Stimulated activated CD4-positive, alpha-beta T cell treated with anti-CD3 and anti-CD28 coated beads, Interleukin-1b, Interleukin-23, amount 100 ng/mL, for 4 hours (primary cell): Measurements from ENCODE around the gene JPH2.

Experiments
- DNase-seq, 2 donors: peaks; one replicate each; pipeline ENCODE4 v3.0.0-alpha.2; 2020; ENCODE audit warnings: low read depth in 2 of 2

JPH2 gene

DNA sequence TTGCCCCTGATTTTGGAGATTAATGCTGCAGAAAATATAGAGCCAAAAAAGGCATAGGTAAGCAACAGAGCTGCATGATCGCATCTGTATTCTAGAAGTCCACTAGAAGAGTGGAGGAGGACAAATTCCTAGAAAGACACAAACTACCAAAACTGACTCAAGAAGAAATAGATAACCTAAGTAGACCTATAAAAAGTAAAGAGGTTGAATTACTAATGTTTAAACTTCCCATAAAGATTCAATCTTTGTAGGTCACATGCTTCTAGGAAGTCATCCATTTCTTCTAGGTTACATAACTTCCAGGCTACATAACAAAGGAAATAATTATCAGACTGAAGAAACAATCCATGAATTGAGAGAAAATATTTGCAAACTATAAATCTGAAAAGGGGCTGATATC is 84.4 kb downstream of the JPH2 start:
- no peak for DNase-seq

DNA sequence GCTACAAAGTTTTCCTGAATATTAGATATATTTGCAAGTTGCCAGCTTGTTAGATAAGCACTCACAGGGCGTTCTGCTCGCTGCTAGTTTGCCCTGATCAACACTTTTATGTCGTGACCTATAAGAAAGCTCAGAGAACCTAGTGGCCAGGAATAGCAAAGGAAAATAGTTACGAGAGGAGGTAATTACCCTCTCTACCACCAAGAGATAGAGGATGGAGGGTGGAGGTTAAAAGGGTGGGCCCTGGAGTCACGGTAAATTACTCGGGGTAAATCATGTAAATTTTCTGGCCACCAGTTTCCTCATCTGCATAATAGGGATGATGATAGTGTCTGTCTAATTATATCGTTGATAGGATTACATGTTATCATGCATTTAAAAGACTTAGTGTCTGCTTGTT is 87.2 kb downstream of the JPH2 start:
- DNase-seq: no peak

- no peak for DNase-seq
Measured at GRCh38 chr20:44098657-44099056, 88.3 kb downstream of the JPH2 start.

DNA sequence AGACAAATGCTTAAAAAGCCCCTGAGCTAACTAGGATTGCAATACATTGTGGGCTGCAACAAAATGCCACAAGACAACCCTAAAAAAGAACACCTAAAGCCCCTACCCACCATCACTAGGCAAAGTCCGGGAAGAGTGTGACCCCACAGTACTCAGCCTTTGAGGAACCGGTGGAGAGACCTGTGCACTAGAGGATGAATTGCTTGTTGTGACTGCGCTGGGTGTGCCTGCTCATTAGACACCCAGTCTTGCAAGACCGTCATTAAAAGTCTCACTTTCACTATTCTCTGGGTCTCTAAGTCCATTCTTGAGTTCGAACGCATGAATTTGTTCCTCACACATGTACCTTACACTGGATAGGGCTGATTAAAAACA is 88.7 kb downstream of the JPH2 start:
- DNase-seq: no peak

GRCh38 chr20:44097521-44098255 is 89.3 kb downstream of the JPH2 start:
- no peak for DNase-seq

GRCh38 chr20:44095831-44096230 is 91.2 kb downstream of the JPH2 start:
- no peak for DNase-seq

GRCh38 chr20:44093249-44093582 is 93.8 kb downstream of the JPH2 start:
- no peak for DNase-seq

- DNase-seq: no peak
Measured at GRCh38 chr20:44092551-44093248, 94.3 kb downstream of the JPH2 start.

- DNase-seq: no peak
Measured at GRCh38 chr20:44091026-44091425, 96.0 kb downstream of the JPH2 start.

GRCh38 chr20:44089987-44090674 is 96.9 kb downstream of the JPH2 start:
- no peak for DNase-seq

DNA sequence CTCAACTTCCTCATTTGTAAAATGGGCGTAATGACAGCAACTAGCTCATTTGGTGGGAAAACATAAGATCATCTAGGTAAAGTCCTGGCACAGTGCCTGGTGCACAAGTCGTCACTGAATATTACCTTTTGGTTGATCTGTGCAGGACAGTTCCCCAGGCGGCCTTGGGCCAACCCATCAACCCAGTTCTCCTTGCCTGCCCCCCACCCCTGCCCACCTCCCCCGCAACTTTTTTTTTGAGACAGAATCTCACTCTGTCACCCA is 99.2 kb downstream of the JPH2 start:
- no peak for DNase-seq

GRCh38 chr20:44087051-44087856 is 99.7 kb downstream of the JPH2 start:
- no peak for DNase-seq

DNA sequence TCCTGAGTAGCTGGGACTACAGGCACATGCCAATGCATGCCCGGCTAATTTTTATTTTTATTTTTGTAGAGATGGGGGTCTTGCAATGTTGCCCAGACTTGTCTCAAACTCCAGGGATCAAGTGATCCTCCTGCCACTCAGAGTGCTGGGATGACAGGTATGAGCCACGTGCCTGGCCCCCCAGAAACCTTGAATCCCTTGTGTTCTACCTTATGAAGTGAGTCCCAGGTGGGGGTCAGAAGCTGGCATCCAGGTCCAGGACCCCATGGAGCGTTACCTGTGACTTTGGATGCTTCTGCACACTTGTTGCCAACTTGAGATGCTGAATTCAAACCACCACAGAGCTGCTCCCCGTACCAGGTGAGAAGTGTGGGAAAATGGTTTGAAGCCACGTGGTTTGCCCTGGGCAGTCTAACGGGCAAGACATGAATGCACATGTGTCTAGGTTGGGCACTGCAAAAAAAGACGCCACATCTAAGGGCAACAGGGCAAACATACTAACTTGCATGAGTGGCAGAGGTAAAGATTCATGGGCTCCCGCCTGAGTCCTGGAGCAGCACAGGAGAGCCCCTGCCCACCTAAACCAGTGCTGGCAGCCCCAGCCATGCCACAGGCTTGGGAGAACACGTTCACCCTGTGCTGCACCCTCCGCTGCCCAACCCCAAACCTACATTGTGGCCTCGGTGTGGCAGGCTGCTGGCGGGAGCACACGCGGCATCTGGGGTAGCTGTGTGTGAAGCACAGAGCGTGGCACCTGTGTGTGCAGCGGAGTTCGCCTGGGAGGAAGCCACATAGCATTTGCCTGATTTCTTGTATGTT is 101.2 kb downstream of the JPH2 start:
- DNase-seq: no peak

GRCh38 chr20:44084891-44085290 is 102.1 kb downstream of the JPH2 start:
- no peak for DNase-seq

GRCh38 chr20:44084439-44084838 is 102.5 kb downstream of the JPH2 start:
- DNase-seq: no peak

GRCh38 chr20:44083220-44083933 is 103.6 kb downstream of the JPH2 start:
- DNase-seq: no peak

- DNase-seq: no peak
Measured at GRCh38 chr20:44081888-44082287, 105.1 kb downstream of the JPH2 start.

GRCh38 chr20:44081476-44081875 is 105.5 kb downstream of the JPH2 start:
- DNase-seq: no peak

DNA sequence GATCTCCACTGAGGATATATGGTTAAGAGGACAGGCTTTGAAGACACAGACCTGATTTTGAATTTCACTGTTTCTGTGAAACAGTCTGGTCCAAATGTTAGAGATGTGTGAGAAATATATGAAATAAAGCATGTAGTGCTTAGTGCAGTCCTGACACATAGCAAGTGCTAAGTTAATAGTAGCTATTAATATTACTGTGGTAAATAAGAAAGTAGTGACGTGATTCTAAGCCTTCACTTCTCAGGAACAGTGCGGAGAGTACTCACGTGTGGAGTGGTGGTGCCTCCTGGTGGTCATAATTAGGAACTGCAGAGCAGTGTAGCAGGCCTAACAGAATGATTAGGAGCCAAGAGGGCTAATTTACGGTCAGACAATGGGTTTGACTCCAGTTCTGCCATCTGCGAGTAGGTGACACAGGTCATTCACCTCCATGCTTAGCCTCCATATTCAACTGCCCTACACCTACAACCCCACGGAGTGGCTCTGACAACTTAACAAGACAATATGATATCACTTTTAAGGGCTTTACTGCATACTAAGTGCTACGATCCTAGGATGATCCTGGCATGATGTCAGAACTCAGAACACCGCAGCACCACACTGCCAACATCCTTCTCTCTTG is 106.2 kb downstream of the JPH2 start:
- peak; percentile 56 to 76 for DNase-seq

DNA sequence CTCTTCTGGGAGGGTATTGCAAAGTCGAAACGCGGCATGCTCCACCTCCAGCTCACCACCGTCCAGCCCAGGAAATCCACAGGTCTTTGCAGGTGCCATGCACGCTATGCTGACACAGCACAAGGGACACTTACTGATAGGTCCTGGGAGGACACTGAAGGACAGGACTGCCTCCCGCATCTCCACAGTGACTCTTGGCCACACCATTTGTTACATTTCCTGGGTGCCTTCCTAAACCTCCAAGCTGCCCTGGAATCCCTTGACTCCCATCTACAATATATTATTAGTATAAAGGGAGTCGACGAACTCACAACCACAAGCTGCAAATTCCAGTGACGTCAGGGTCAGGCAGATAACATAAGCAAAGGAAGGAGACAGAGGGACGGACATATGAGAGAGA is 106.9 kb downstream of the JPH2 start:
- no peak for DNase-seq

DNA sequence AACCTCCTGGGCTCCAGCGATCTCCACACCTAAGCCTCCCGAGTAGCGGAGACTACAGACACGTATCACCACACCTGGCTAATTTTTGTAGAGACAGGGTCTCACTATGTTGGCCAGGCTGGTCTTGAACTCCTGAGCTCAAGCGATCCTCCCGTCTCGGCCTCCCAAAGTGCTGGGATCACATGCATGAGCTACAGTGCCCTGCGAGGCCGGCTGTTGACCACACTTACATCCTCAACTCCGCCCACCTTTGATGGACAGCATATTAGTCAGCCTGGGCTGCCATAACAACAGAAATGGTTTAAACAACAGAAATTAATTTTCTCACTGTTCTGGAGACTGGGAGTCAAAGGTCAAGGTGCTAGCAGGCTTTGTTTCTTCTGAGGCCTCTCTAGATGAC is 107.7 kb downstream of the JPH2 start:
- no peak for DNase-seq
